Activated CD8-positive, alpha-beta memory T cell treated with anti-CD3 and anti-CD28 coated beads, Interleukin-2, amount 10 ng/mL, durations not matched to agents 7 days and 5 days (primary cell): ENCODE data around the gene ERC2. TPM values are rescaled to one million over a fixed set of nuclear protein-coding genes. Genes with fewer than 3 reads are reported as not detected.

Experiments
- ATAC-seq: fragments of 150-1000 bp; cut with Tn5 transposase; one replicate; pipeline ENCODE4 v1.10.0; 2021; ENCODE audit warnings: moderate library complexity
- CTCF ChIA-PET: fragments of 350-600 bp; sonication (Branson Sonifier 250); formaldehyde crosslinking; loops from one replicate; lab custom pipeline; 2021; ENCODE audit warnings: antibody characterized with exemption; lab: Charles Lee
- DNase-seq: peaks from one replicate; pipeline ENCODE4 v3.0.0-alpha.2; 2020
- H3K27ac Mint-ChIP-seq: one replicate; pipeline ENCODE4 v1.8.0; 2021; ENCODE audit warnings: mild to moderate bottlenecking, mixed read lengths
- H3K27me3 Mint-ChIP-seq: one replicate; pipeline ENCODE4 v1.8.0; 2021; ENCODE audit warnings: mixed read lengths
- H3K36me3 Mint-ChIP-seq: one replicate; pipeline ENCODE4 v1.8.0; 2021; ENCODE audit warnings: mild to moderate bottlenecking, mixed read lengths
- H3K4me1 Mint-ChIP-seq: one replicate; pipeline ENCODE4 v1.8.0; 2021; ENCODE audit warnings: mixed read lengths
- H3K4me3 Mint-ChIP-seq: one replicate; pipeline ENCODE4 v1.8.0; 2021; ENCODE audit warnings: mild to moderate bottlenecking, moderate library complexity, mixed read lengths
- H3K9me3 Mint-ChIP-seq: one replicate; pipeline ENCODE4 v1.8.0; 2022; ENCODE audit warnings: low read depth, mixed read lengths
- total RNA-seq, 2 experiments: library from RNA; stranded (reverse); gene quantifications; one replicate each; pipeline ENCODE4 v1.2.3, GENCODE V29; 2021

The ERC2 gene
- total RNA-seq, 2 experiments from 2014 or later = not detected

DNA sequence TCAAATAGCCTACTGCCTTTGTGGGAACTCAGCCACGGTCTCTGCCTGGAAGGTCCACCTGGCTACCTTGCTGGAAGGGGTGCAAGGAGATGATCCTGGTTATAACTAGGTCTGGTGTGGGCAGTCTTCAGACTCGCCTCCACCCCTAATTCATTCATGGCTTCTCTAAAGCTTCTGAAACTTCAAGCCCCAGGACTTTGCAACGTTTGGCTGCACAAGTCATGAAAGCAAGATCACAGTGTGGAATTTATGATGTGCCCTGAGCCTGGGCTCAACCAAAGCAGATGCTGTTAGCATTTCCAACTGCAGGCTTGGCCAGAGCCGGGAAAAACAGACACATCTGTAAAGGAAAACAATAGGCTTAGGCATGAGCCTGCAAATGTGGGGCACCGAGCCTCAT is 780.7 kb downstream of the ERC2 start:
- no peak overlapping the region for H3K4me3 Mint-ChIP-seq
- CTCF ChIA-PET = no interaction called here
- ATAC-seq (no peak), DNase-seq (no peak)
- no peaks in the 10 kb centered on the region for H3K27me3 Mint-ChIP-seq
- no peaks in the 10 kb centered on the region for H3K9me3 Mint-ChIP-seq
- no peaks in the 10 kb centered on the region for H3K4me1 Mint-ChIP-seq
- no peaks in the 10 kb centered on the region for H3K36me3 Mint-ChIP-seq
- no peak overlapping the region for H3K27ac Mint-ChIP-seq

DNA sequence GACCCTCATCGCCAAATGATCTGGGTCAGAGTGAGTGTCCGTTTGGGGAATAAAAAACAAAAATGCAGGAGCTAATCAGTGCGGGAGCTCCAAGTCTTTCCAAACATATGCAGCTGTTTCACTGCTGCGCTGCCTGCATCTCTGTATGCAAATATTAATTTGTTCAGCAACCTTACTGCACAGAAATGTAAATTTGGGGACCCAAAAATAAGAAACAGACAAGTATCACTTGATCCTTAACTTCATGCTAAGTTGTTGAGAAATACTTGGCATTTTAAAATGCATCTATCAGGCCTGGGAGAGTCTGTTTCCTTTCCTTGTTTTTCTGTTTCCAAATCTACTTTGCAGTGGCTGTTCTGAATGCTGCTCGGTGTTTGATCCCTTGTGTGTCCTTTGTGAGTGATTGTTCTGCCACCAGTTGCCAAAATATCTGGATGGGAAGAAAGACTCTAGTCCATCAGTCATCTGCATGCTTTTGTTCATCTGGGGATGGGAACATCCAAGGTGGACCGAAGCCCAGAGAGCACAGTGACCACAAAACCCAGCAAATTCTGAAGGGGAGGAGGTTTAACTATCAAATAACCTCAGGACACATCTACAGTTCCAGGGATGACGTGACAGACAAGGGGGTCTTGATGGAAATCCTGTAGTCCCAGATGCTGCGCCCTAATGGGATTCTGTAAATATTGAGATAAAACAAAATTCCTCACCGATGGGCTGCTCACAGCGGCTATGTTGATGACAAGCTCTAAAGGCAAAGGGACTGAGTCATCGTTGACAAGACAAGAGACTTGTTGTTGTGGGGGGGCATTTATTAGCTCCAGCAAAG is 781.6 kb downstream of the ERC2 start:
- H3K27ac Mint-ChIP-seq = no peak overlapping the region
- no peak overlapping the region for H3K4me3 Mint-ChIP-seq
- DNase-seq (no peak), ATAC-seq (no peak)
- no peaks in the 10 kb centered on the region for H3K9me3 Mint-ChIP-seq
- H3K4me1 Mint-ChIP-seq = no peaks in the 10 kb centered on the region
- H3K27me3 Mint-ChIP-seq = no peaks in the 10 kb centered on the region
- CTCF ChIA-PET = no interaction called here
- H3K36me3 Mint-ChIP-seq = no peaks in the 10 kb centered on the region

DNA sequence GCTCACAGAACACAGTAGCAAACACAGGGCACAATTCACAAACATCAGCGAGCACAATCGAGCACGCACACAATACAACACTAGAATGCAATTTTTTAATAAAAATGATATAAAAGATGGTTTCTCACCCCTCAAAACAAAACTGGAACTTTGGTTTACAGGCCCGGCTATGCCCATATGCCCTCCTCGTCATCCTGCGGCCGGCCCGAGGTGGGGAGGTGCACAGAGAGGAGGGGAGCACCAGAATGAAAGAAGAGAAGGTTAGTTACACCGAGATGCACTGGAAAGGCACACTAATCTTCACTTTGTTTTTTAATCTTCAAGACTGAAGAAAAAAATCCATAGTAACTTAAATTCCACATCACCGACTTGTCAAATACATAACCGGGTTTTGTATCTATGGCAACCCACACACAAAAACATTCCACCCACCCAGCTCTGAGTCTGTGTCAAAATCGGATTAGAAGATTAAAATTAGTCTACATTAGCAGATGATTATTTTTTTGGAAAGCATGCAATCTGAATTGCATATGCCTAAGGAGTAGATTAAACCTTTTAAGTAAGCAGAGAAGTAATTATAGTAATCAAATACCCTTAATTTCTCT is 784.5 kb downstream of the ERC2 start:
- no peak overlapping the region for H3K4me3 Mint-ChIP-seq
- H3K27ac Mint-ChIP-seq = no peak overlapping the region
- peaks cover 5% of the 10 kb centered on the region for H3K9me3 Mint-ChIP-seq
- DNase-seq (no peak), ATAC-seq (no peak)
- H3K36me3 Mint-ChIP-seq = no peaks in the 10 kb centered on the region
- H3K27me3 Mint-ChIP-seq = no peaks in the 10 kb centered on the region
- no peaks in the 10 kb centered on the region for H3K4me1 Mint-ChIP-seq
- CTCF ChIA-PET = no interaction called here

DNA sequence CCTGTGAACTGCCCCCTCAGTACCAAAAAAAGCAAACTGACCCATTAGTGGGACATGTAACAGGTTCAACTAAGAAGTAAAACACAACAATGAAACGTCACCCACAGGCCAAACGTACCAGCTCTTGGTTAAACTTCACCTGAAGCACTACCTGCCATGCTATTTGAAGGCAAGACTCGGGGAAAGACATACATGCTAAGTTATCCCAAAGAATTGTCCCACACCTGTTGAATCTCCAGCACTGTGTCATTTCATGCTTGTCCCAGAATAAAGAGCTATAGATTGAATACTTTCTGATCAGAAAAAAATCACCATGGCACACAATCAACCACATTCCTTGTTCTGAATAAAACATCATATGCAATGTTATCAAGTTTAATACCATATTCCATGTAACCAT is 785.8 kb downstream of the ERC2 start:
- Mint-ChIP-seq H3K4me1 (no peaks in the 10 kb centered on the region), H3K27ac (no peak overlapping the region)
- CTCF ChIA-PET = no interaction called here

DNA sequence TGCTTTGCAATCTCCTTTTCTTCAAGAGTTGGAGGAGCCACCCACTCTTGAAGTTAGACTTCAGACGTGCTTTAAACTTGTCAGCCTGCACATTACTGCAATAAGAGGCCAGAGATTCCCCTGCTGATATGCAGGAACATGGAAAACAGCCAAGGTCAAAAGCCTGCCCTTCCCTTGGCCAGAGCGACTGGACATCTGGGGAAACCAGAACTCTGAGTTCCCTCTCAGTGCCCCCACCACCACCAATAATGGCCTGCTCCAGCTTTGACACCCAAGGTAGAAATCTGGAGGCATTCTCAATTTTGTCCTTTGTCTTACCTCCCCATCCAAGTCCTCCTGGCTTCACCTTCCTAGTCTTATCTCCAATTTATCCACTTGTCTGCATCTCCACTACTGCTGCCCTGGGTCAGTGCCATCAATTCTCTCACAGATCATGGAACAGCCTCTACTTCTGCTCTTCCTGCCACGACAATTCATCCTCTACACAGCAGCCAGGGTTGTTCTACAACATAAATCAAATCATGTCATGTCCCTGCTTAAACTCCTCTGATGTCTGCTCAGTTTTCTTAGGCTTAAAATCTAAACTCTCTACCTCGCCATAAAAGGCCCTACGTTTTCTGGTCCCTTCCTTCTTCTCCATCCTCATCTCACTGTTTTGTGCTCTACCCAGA is 789.6 kb downstream of the ERC2 start:
- CTCF ChIA-PET = no interaction called here
- Mint-ChIP-seq H3K9me3 (peaks cover 6% of the 10 kb centered on the region), H3K27ac (no peak overlapping the region), H3K4me3 (no peak overlapping the region), H3K27me3 (no peaks in the 10 kb centered on the region), H3K4me1 (no peaks in the 10 kb centered on the region), H3K36me3 (no peaks in the 10 kb centered on the region)
- DNase-seq = no peak
- ATAC-seq = no peak

More for the DNA sequence above, 785.8 kb downstream of the ERC2 start:
- no peak for DNase-seq
- H3K4me3 Mint-ChIP-seq = no peak overlapping the region
- peaks cover 6% of the 10 kb centered on the region for H3K9me3 Mint-ChIP-seq
- ATAC-seq = no peak
- no peaks in the 10 kb centered on the region for H3K27me3 Mint-ChIP-seq
- no peaks in the 10 kb centered on the region for H3K36me3 Mint-ChIP-seq

DNA sequence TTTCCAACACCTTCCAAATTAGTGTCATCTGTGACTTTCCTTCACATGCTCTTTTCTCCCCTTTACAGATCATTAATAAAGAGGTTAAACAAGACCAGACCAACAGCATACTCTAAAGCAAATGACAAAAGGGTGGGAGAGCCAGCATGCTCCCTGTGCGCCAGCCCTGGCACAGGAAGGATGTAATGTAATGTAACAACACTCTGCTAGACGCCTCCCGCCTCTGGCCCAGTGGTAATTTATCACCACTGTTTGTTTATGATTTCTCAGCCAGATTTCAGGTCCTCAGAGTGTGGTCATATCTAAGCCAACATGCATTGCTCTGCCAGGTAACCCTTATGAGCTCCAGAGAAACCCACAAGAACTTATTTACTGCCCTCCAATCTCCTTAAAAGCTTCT is 791.6 kb downstream of the ERC2 start:
- H3K36me3 Mint-ChIP-seq = no peaks in the 10 kb centered on the region
- no peak overlapping the region for H3K27ac Mint-ChIP-seq
- no peaks in the 10 kb centered on the region for H3K4me1 Mint-ChIP-seq
- no peaks in the 10 kb centered on the region for H3K27me3 Mint-ChIP-seq
- DNase-seq = no peak
- peaks cover 6% of the 10 kb centered on the region for H3K9me3 Mint-ChIP-seq
- CTCF ChIA-PET = no interaction called here
- ATAC-seq = no peak
- H3K4me3 Mint-ChIP-seq = no peak overlapping the region

DNA sequence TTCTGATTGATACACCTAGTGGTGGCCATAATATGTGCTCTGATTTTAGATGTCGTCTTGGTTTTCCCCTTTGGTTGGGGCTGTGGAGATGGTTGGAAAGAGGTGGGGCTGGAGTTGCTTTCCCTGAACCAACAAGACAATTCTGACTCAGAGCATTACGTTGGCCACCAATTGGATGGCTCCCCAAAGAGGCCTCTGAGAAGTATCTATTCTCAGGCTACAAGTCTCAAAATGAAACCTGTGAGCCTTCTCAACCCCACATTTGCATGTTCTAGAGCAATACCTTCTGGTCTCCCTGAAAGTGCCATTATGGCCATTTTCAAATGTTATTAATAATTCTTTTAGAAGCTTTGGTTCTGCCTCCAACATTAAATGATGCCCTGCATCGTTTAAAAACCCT is 792.8 kb downstream of the ERC2 start:
- no peak overlapping the region for H3K4me3 Mint-ChIP-seq
- CTCF ChIA-PET = no interaction called here
- no peak overlapping the region for H3K27ac Mint-ChIP-seq
- H3K4me1 Mint-ChIP-seq = no peaks in the 10 kb centered on the region
- H3K36me3 Mint-ChIP-seq = no peaks in the 10 kb centered on the region
- H3K9me3 Mint-ChIP-seq = peaks cover 6% of the 10 kb centered on the region
- ATAC-seq (no peak), DNase-seq (no peak)
- H3K27me3 Mint-ChIP-seq = no peaks in the 10 kb centered on the region

DNA sequence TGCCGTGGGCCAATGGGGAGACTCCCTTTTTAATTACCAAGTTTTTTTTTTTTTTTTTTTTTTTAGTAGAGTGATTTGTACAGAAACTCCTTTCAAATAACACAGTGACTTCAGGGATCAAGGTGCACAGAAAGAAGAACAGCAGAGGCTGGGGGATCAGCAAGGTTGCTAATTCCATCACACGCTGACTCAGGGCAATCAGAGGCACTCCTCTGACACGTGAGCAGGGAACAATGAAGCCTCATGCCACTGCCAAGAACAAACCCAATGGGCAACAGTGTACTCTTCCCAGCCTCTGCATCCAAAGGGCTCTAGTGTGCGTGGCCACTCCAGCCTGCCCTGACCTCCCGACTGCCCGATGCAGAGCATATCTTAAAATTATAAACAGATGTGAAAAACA is 794.5 kb downstream of the ERC2 start:
- no peak for ATAC-seq
- DNase-seq = no peak
- CTCF ChIA-PET = no interaction called here
- Mint-ChIP-seq H3K27ac (no peak overlapping the region), H3K4me1 (no peaks in the 10 kb centered on the region), H3K4me3 (no peak overlapping the region), H3K27me3 (no peaks in the 10 kb centered on the region), H3K9me3 (peaks cover 3% of the 10 kb centered on the region), H3K36me3 (no peaks in the 10 kb centered on the region)

DNA sequence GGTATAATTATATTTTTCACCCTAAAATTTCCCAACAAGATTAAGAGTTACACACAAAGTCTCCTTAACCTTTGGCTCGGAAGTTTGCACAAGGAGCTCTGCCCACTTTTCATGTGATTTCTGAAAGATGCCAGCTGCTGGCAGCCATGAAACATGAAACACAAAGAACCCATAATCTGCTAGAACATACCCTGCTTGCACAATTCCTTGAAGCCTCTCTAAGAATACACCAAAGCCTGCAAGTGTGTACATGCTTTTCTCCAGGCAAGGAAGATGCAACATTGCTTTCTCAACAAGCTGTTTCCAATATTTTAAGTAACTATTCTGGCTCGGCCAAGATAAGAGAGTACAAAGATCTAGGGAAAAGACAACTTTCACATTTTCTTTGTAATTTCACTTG is 799.1 kb downstream of the ERC2 start:
- H3K4me3 Mint-ChIP-seq = no peak overlapping the region
- no peaks in the 10 kb centered on the region for H3K4me1 Mint-ChIP-seq
- no peak for ATAC-seq
- DNase-seq = no peak
- peaks cover 2% of the 10 kb centered on the region for H3K9me3 Mint-ChIP-seq
- H3K36me3 Mint-ChIP-seq = no peaks in the 10 kb centered on the region
- CTCF ChIA-PET = no interaction called here
- H3K27me3 Mint-ChIP-seq = no peaks in the 10 kb centered on the region
- no peak overlapping the region for H3K27ac Mint-ChIP-seq

DNA sequence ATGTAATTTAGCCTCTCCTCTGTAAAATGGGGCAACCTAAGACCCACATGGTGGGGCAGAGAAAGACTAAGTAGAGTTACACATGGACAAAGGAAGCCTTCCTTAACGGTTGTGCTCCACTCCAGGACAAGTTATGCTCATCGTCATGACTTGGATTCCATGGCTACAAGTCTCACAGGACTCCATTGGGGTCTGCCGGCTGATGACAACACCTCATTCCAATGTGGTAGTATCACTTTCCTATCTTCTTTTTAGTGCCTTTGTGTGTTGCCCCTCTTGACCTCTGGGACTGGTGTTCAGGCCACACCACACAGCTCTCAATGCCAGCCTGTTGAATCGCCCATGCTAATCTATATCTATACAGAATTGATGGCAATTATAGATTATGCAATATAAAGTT is 799.9 kb downstream of the ERC2 start:
- Mint-ChIP-seq H3K9me3 (peaks cover 2% of the 10 kb centered on the region), H3K27ac (no peak overlapping the region), H3K4me1 (no peaks in the 10 kb centered on the region), H3K4me3 (no peak overlapping the region), H3K27me3 (no peaks in the 10 kb centered on the region), H3K36me3 (no peaks in the 10 kb centered on the region)
- DNase-seq (no peak), ATAC-seq (no peak)
- CTCF ChIA-PET = no interaction called here

DNA sequence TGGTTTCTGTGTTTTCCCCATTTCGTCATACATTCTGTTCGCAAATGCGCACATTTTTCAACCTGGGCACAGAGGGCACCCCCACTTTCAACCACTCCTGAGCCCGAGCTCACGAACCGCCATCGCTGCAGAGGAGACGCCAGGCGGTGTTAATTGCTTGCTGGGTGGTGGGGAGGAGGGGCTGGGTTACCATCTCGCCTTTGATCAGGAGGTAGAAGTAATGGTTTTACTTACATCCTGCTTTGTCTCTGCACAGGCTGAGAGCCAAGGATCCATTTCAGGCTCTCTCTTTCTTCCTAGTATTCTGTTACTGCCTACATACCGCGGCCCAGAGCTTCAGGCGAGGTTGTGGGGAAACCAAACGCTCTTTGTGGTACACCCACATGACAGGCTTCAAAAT is 803.9 kb downstream of the ERC2 start:
- Mint-ChIP-seq H3K4me3 (no peak overlapping the region), H3K36me3 (no peaks in the 10 kb centered on the region), H3K27ac (no peak overlapping the region), H3K27me3 (no peaks in the 10 kb centered on the region), H3K4me1 (no peaks in the 10 kb centered on the region), H3K9me3 (no peaks in the 10 kb centered on the region)
- ATAC-seq = no peak
- no peak for DNase-seq
- CTCF ChIA-PET = no interaction called here

DNA sequence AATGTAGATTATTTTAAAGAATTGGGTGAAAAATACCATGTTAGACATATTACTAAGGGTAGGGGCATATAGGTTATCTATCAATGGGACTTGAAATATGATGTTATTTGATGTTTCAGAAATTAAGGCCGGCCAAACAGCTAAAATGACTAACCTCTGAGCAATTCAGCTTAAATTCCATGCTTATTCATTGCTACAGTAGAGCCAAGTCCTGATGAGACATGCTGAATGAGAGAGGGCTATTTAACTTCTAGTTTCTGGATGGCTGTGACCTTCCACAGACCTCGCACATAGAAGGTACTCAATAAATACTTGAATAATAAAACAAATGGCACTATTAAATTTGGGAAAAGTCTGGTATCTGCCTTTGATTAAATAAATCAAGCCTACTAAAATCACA is 805.6 kb downstream of the ERC2 start:
- Mint-ChIP-seq H3K27ac (no peak overlapping the region), H3K4me3 (no peak overlapping the region), H3K36me3 (no peaks in the 10 kb centered on the region), H3K9me3 (peaks cover 2% of the 10 kb centered on the region), H3K27me3 (no peaks in the 10 kb centered on the region), H3K4me1 (no peaks in the 10 kb centered on the region)
- ATAC-seq (no peak), DNase-seq (no peak)
- CTCF ChIA-PET = no interaction called here

DNA sequence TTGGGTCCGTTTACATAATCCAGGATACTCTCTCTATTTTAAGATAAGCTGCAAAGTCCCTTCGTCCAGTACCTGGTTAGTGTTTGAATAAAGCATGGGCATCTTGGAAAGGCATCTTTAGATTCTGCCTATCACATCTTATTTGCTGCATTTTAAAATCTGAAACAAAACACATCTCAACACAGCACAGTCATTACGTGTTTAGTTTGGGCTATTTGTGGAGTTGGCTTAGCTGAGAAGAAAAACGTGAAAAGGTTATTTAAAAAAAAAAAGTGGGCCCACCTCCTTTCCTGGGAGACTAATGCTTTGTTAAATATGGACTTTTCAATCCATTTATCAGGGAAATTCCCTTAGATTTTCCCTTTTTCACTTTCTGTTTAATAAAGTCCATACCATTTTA is 806.7 kb downstream of the ERC2 start:
- no peak overlapping the region for H3K27ac Mint-ChIP-seq
- DNase-seq (no peak), ATAC-seq (no peak)
- peaks cover 2% of the 10 kb centered on the region for H3K9me3 Mint-ChIP-seq
- H3K4me1 Mint-ChIP-seq = no peaks in the 10 kb centered on the region
- no peak overlapping the region for H3K4me3 Mint-ChIP-seq
- no peaks in the 10 kb centered on the region for H3K36me3 Mint-ChIP-seq
- H3K27me3 Mint-ChIP-seq = no peaks in the 10 kb centered on the region
- CTCF ChIA-PET = interaction anchor here (0.7 kb wide), 1 partner anchor 592 kb away, joined by 3 read pairs; no protein-coding TSS in a partner anchor

DNA sequence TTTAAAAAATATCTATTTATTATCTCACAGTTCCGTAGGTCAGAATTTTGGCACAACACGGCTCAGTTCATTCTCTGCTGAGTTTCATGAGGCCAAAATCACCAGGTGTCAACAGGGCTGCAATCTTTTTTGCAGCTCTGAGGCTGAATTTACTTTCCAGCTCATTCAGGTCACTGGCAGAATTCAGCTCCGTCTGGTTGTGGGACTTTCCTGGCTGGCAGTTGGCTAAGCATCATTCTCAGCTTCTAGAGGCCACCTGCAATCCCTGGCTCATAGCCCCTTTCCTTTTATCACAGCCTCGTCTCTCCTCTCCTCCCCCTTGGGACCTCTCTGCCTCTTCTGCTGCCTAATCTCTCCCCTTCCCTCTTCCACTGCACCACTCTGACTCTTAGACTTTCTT is 807.1 kb downstream of the ERC2 start:
- Mint-ChIP-seq H3K4me1 (no peaks in the 10 kb centered on the region), H3K27me3 (no peaks in the 10 kb centered on the region), H3K4me3 (no peak overlapping the region), H3K9me3 (peaks cover 2% of the 10 kb centered on the region), H3K27ac (no peak overlapping the region), H3K36me3 (no peaks in the 10 kb centered on the region)
- ATAC-seq = no peak
- DNase-seq = no peak
- CTCF ChIA-PET = interaction anchor here (0.7 kb wide), 1 partner anchor 592 kb away, joined by 3 read pairs; no protein-coding TSS in a partner anchor
